ENCODE data around the gene PLOD3. TPM values are rescaled to one million over a fixed set of nuclear protein-coding genes. Genes with fewer than 3 reads are reported as not detected.
"Not testable (repeated sequence)": the region's sequence is repeated elsewhere in the genome, so short reads cannot be mapped to it uniquely, and the experiment has no call there.

The PLOD3 gene, protein sequence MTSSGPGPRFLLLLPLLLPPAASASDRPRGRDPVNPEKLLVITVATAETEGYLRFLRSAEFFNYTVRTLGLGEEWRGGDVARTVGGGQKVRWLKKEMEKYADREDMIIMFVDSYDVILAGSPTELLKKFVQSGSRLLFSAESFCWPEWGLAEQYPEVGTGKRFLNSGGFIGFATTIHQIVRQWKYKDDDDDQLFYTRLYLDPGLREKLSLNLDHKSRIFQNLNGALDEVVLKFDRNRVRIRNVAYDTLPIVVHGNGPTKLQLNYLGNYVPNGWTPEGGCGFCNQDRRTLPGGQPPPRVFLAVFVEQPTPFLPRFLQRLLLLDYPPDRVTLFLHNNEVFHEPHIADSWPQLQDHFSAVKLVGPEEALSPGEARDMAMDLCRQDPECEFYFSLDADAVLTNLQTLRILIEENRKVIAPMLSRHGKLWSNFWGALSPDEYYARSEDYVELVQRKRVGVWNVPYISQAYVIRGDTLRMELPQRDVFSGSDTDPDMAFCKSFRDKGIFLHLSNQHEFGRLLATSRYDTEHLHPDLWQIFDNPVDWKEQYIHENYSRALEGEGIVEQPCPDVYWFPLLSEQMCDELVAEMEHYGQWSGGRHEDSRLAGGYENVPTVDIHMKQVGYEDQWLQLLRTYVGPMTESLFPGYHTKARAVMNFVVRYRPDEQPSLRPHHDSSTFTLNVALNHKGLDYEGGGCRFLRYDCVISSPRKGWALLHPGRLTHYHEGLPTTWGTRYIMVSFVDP
- 71.3 and 88.2 TPM in 2 replicates for total RNA-seq (2014; rRNA removed; shearing (Covaris generic))

DNA sequence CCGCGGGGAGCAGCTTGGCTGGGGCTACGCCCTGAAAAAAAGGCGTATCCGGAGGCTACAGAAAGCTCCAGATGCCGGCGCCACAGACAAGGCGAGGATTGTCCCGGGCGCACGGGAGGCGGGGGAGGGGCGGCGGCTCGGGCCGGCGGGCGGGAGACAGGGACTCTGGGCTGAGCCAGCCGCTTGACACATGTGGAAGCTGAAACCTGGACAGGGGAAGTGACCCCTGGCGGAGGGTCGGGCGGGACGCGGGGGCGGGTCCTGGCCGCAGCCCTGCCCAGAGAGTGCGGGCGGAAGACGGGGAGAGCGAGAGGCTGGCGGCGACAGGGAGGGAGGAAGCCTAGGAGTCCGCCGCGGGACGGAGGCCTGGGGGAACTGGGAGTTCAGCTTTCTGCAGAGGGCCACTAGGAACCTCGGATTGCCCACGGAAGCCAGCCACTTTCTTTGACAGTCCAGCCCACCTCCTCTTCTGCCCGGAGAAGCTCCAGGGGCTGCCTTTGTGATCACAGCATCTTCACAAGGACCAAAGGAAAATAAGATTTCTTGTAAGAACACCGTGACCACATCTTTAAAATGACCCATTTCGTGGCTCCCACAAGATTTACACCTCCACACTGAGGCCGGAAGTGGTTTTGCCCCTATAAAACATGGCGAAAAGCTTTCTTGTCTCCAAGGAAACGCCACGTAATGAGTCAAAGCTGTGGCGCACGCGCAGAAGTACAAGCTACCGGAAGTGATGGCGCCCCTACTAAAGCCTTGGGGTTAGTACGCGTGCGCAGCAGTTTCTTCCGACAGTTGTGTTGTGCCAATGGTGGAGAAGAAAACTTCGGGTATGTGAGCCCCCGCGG lies at the start of gene PLOD3, which contains the start of gene ZNHIT1:
TSS of gene PLOD3 (minus strand) at position 194 of the 848 bp plus-strand sequence. CDS start 307 bp downstream, outside the sequence.
TSS of gene ZNHIT1 (plus strand) at position 778 of the 848 bp plus-strand sequence. CDS start at position 809, 31 bp downstream.
- H3K27ac ChIP-seq: peak within 1 kb of the TSS; percentile 81
- H3K4me1 ChIP-seq (replicated peaks): peaks cover 11% of the 10 kb centered on the region

DNA sequence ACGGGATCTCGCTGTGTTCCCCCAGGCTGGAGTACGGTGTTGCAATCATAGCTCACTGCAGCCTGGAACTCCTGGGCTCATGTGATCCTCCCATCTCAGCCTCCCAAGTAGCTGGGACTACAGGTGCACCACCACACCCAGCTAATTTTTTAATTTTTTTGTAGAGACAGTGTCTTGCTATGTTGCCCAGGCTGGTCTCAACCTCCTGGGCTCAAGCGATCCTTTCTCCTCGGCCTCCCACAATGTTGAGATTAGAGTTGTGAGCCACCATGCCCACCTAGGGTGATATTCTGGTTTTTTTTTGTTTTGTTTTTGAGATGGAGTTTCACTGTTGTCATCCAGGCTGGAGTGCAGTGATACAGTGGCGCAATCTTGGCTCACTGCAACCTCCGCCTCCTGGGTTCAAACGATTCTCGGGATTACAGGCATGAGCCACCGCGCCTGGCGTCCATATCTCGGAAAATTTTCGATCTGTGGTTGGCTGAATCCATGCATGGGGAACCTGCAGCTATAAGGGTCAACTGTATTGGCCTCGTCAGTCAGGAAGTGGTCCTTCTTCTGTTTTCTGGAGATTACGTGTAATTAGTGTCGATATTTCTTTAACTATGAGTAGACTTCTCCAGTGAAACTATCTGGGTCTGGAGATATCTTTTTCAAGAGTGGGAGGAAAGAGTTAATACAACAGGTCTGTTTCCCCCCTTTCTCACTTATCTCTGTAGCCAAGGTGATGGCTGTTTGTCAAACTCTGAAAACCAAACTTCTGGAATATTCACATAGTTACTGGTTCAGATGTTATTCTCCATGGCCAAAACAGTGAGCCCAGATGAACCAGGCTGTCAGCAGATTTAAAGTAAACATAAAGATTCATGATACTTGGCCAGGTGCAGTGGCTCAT lies 48.5 kb upstream of the PLOD3 start:
- no peak overlapping the region for H3K27ac ChIP-seq

More for the DNA sequence above, at the start of gene PLOD3, which contains the start of gene ZNHIT1:
- Histone ChIP-seq H3K4me3 (peak within 1 kb of the TSS; percentile 65), H3K27me3 (replicated peaks) (no peaks in the 10 kb centered on the region), H3K36me3 (peaks cover 30% of the 10 kb centered on the region), H3K9me3 (replicated peaks) (no peaks in the 10 kb centered on the region)
- peak; percentile 93 to 97 for DNase-seq (ENCODE audit: low read depth in 1 of 2, low spot score in 2 of 2)

DNA sequence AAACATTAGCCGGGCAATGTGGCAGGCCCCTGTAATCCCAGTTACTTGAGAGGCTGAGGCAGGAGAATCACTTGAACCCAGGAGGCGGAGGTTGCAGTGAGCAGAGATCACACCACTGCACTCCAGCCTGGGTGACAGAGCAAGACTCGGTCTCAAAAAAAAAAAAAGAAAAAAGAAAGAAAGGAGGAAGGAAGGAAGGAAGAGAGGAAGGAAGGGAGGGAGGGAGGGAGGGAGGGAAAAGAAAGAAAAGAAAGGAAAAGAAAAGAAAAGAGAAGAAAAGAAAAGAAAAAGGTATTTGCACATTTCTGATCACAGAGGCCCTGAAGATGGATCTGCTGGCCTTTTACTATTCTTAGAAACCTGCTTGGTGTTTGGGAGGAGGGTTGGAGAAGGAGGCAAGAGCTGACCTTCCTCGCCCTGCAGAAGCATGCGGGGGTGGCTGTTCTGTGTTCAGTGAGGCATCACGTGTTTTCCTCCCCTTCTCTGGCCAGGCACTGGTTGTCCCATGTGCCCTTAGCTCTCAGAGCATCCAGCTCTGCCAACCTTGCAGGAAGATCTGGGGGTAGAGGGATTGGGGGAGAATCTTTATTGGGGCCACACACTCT lies 46.8 kb upstream of the PLOD3 start:
- not testable (repeated sequence) for H3K4me1 ChIP-seq (replicated peaks); DNase-seq (ENCODE audit: low read depth in 1 of 2, low spot score in 2 of 2); H3K4me3 ChIP-seq; H3K9me3 ChIP-seq (replicated peaks); H3K27ac ChIP-seq; H3K36me3 ChIP-seq
- peaks cover 25% of the 10 kb centered on the region for H3K27me3 ChIP-seq (replicated peaks)

More for the DNA sequence above, 48.5 kb upstream of the PLOD3 start:
- DNase-seq (ENCODE audit: low read depth in 1 of 2, low spot score in 2 of 2): no peak
- no peaks in the 10 kb centered on the region for H3K4me1 ChIP-seq (replicated peaks)
- no peak overlapping the region for H3K4me3 ChIP-seq
- no peaks in the 10 kb centered on the region; the same call in 1 of the 2 replicates for H3K9me3 ChIP-seq (replicated peaks)
- no peaks in the 10 kb centered on the region for H3K36me3 ChIP-seq
- peaks cover 27% of the 10 kb centered on the region for H3K27me3 ChIP-seq (replicated peaks)

DNA sequence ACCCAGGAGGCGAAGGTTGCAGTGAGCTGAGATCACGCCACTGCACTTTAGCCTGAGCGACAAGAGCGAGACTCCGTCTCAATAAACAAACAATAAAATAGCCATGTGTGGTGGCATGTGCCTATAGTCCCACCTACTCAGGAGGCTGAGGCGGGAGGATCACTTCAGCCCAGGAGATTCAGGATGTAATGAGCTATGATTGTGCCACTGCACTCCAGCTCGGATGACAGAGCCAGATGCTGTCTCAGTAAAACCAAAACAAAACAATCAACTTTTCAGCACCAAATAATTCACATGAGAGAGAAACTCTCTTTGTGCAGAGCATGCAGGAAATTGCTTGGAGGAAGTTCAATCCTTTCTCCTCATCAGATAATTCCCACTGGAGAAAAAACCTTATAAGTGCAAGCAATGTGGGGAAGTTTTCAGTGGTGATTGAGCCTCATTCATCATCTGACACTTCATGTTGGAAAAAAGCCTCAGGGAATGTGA lies 40.9 kb upstream of the PLOD3 start:
- H3K27ac ChIP-seq: no peak overlapping the region
- H3K4me1 ChIP-seq (replicated peaks): no peaks in the 10 kb centered on the region
- no peaks in the 10 kb centered on the region for H3K36me3 ChIP-seq
- no peaks in the 10 kb centered on the region for H3K9me3 ChIP-seq (replicated peaks)
- H3K4me3 ChIP-seq: no peak overlapping the region
- H3K27me3 ChIP-seq (replicated peaks): peaks cover 22% of the 10 kb centered on the region
- DNase-seq (ENCODE audit: low read depth in 1 of 2, low spot score in 2 of 2): no peak

DNA sequence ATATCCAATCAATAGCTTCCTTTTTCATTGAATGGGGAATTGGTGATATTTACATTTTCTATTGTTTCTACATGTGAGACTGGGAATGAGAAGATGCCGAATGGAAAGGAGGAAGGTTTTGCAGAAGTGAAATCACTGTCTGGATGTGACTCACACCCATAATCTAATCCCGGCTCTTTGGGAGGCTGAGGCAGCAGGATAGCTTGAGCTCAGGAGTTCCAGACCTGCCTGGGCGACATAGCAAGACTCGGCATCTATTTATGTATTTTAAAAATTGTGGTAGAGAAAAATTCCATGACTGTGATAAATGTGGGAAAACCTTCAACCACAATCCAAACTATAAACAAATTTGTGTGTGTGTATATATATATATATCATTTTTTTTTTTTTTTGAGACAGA lies 38.4 kb upstream of the PLOD3 start:
- peaks cover 14% of the 10 kb centered on the region for H3K27me3 ChIP-seq (replicated peaks)
- peaks cover 6% of the 10 kb centered on the region for H3K36me3 ChIP-seq
- H3K4me3 ChIP-seq: no peak overlapping the region
- no peaks in the 10 kb centered on the region for H3K9me3 ChIP-seq (replicated peaks)
- no peak overlapping the region for H3K27ac ChIP-seq
- peak in 1 of 2 experiments; percentile 7 for DNase-seq (ENCODE audit: low read depth in 1 of 2, low spot score in 2 of 2)
- H3K4me1 ChIP-seq (replicated peaks): peaks cover 4% of the 10 kb centered on the region

DNA sequence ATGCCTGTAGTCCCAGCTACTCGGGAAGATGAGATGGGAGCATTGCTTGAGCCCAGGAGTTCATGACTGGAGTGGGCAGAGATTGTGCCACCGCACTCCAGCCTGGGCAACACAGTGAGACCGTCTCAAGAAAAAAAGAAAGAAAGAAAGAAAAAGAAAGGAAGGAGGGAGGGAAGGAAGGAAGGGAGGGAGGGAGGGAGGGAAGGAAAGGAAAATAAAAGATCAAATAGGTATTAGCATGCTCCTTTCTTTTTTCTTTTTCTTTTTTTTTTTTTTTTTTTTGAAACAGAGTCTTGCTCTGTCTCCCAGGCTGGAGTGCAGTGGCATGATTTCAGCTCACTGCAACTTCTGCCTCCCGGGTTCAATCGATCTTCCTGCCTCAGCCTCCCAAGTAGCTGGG lies 35.8 kb upstream of the PLOD3 start:
- not testable (repeated sequence) for H3K27ac ChIP-seq; H3K9me3 ChIP-seq (replicated peaks); H3K4me3 ChIP-seq; H3K4me1 ChIP-seq (replicated peaks); DNase-seq (ENCODE audit: low read depth in 1 of 2, low spot score in 2 of 2); H3K27me3 ChIP-seq (replicated peaks)
- H3K36me3 ChIP-seq: peaks cover 26% of the 10 kb centered on the region

DNA sequence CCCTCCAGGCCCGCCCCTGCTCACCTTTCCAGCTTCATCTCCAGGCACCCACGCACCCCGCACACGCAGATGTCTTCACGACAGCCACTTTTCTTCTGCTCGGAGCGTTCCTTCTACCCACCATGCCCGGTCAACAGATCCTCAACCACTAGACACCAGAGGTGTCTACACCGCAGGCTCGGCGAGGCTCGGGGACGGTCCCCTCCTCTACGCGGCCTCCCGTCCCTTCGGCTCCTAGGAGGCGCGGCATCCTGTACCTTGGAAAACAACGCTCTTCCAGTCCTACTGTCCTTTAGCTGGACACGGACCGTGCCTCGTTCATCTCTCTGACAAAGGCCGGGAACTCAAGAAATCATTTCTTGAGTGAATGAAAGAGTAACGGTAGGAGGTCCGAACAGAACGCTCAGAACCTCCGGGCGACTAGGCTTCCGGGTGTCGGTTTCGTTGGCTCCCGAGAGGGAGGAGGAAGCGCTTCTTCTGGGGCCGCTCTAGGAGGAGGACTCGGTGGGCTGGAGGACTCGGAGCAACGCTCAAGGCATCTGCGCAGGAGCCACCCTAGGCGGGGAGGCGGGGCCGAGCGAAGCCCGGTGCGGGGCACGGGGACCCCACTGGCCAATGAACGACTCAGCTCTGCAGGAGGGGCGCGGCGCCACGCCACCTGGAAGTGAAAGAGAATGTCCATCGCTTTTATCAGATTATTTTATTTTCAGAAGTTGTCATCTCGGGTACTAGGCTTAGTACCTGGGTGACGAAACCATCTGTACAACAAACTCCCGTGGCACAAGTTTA lies 34.7 kb upstream of the PLOD3 start:
- H3K27ac ChIP-seq: peak overlapping the region; percentile 35
- peaks cover 7% of the 10 kb centered on the region; the same call in 1 of the 2 replicates for H3K27me3 ChIP-seq (replicated peaks)

DNA sequence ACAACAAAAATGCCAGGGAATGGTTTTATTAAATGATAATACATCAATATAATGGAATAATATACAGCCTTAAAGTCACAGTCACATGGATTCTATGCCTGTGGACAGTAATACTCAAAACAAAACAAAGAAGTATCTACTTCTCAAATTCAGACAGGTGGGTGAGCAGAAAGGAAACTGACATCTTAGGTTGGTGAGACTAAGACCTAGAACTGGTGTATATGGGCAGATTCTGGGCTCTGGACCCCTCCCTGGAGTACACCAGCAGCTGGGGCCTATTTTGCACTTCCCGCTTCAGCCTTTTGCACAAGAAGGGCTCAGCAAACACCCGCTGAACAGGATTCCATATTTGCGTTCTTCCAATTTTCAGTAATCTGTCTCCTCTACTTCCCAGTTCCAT lies 32.9 kb upstream of the PLOD3 start:
- Histone ChIP-seq H3K27me3 (replicated peaks) (peaks cover 7% of the 10 kb centered on the region; the same call in 1 of the 2 replicates), H3K27ac (no peak overlapping the region), H3K4me3 (no peak overlapping the region), H3K9me3 (replicated peaks) (no peaks in the 10 kb centered on the region), H3K4me1 (replicated peaks) (peaks cover 5% of the 10 kb centered on the region), H3K36me3 (peaks cover 39% of the 10 kb centered on the region)
- DNase-seq (ENCODE audit: low read depth in 1 of 2, low spot score in 2 of 2): no peak

More for the DNA sequence above, 34.7 kb upstream of the PLOD3 start:
- Histone ChIP-seq H3K4me1 (replicated peaks) (peaks cover 4% of the 10 kb centered on the region), H3K4me3 (peak overlapping the region; percentile 67), H3K9me3 (replicated peaks) (no peaks in the 10 kb centered on the region), H3K36me3 (peaks cover 31% of the 10 kb centered on the region)
- DNase-seq (ENCODE audit: low read depth in 1 of 2, low spot score in 2 of 2): peak; percentile 96 to 99

DNA sequence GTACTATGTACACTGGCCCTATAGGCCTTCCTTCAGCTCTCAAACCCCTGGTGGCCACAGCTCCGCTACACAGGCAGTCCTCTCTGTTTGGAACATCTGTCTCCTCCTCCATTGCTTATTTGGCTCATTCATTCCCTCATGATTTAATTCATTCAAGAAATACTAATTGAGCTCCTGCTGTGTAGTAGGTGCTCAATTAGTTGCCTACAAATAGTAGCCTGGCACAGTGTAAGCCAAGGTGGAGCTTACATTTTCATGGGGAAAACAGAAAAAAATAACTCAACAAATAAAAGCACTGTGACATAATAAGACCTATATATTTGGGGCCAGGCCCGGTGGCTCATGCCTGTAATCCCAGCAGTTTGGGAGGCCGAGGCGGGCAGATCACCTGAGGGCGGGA lies 30.9 kb upstream of the PLOD3 start:
- no peak for DNase-seq (ENCODE audit: low read depth in 1 of 2, low spot score in 2 of 2)
- Histone ChIP-seq H3K4me1 (replicated peaks) (peaks cover 18% of the 10 kb centered on the region), H3K4me3 (no peak overlapping the region), H3K36me3 (peaks cover 51% of the 10 kb centered on the region), H3K27me3 (replicated peaks) (no peaks in the 10 kb centered on the region), H3K9me3 (replicated peaks) (no peaks in the 10 kb centered on the region), H3K27ac (no peak overlapping the region)

DNA sequence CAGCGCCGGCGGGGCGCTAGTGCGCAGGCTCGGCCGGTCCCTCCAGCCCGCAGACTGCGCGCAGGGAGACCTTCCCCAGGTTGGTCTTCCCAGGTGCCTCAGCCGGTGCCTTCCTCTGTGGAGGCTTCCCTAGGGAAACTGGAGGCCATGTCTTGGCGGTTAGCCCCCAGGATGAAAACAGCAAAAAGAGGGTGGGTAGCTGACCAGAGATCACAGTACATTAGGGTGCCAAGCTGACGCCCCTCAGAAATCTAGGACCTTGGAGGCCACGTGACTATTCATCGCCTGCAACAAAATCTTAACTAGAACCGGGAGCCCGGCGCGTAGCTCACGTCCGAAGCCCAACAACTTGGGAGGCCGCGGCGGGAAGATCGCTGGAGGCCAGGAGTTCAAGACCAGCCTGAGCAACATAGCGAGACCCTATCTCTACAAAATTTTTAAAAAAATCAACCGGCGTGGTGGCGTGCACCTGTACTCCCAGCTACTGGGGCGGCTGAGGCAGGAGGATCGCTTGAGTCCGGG lies 27.8 kb upstream of the PLOD3 start:
- Histone ChIP-seq H3K27ac (peak overlapping the region; percentile 52), H3K27me3 (replicated peaks) (no peaks in the 10 kb centered on the region), H3K4me3 (peak overlapping the region; percentile 74), H3K9me3 (replicated peaks) (no peaks in the 10 kb centered on the region), H3K36me3 (peaks cover 57% of the 10 kb centered on the region), H3K4me1 (replicated peaks) (peaks cover 14% of the 10 kb centered on the region)
- no peak for DNase-seq (ENCODE audit: low read depth in 1 of 2, low spot score in 2 of 2)

DNA sequence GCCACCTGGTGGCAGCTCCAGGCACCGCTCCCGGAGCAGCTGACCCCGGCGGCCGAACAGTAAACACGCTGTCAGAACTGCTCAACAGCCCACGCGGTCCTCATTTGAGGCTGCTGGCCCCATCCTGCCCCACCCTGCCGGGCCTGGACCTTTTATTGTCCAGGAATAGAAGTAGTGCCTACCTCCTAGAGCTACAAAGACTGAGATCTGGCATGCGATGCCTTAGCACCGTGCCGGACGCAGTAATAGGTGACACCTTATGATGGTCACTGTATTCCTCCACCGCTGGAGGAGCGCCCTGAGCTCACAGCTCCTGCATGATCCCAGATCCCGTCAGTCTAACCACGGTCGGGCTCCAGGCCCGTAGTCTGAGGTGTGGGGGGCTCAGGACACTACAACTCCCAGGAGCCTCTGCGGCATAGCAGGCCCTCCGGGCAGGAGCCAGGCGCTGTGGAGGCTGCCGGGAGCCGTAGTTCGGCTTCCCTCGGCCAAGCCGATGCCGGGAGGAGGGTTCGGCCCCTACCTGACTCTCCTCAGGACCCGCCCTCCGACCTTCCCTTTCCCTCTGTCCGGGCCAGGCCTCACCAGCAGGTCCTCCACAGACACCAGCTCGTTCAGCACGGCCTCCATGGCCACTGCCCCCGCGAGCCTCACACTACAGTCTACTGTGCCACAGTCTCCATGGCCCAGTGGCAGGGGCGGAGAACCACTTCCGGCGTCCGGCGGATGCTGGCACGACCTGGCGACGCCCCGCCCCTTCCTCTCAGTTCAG lies 27.2 kb upstream of the PLOD3 start, which contains the start of gene FIS1:
TSS of gene FIS1 (minus strand) at position 707 of the 772 bp plus-strand sequence. CDS start at position 630, 77 bp downstream.
- H3K4me3 ChIP-seq: peak within 1 kb of the TSS; percentile 74
- H3K36me3 ChIP-seq: peaks cover 59% of the 10 kb centered on the region
- no peaks in the 10 kb centered on the region for H3K9me3 ChIP-seq (replicated peaks)
- DNase-seq (ENCODE audit: low read depth in 1 of 2, low spot score in 2 of 2): peak; percentile 93 to 97
- no peaks in the 10 kb centered on the region for H3K27me3 ChIP-seq (replicated peaks)
- peaks cover 14% of the 10 kb centered on the region for H3K4me1 ChIP-seq (replicated peaks)
- H3K27ac ChIP-seq: peak within 1 kb of the TSS; percentile 52

Measured in SJSA1 (cell line).